Measurements from ENCODE around the gene FBLN2. TPM values are rescaled to one million over a fixed set of nuclear protein-coding genes. Genes with fewer than 3 reads are reported as not detected.

Gene FBLN2
- total RNA-seq, 2 experiments from 2014 or later, result 0.05 TPM; not detected in 1

GRCh38 chr3:13525827-13526625 is 22.9 kb upstream of the FBLN2 start:
- no peak for DNase-seq
- intact Hi-C loops (cut with DNase I, micrococcal nuclease), result no loop called here
- peaks cover 8% of the 10 kb centered on the region for H3K9me3 Mint-ChIP-seq (ENCODE audit: low read depth)
- ChIA-PET POLR2A (no interaction called here), CTCF (interaction anchor here (1.2 kb wide), 1 partner anchor 123 kb away, joined by 3 read pairs; no protein-coding TSS in a partner anchor)
- no peaks in the 10 kb centered on the region for H3K4me1 Mint-ChIP-seq
- H3K27me3 Mint-ChIP-seq, result no peaks in the 10 kb centered on the region
- H3K4me3 Mint-ChIP-seq, result no peak overlapping the region
- H3K27ac Mint-ChIP-seq, result no peak overlapping the region
- ATAC-seq, result no peak
- H3K36me3 Mint-ChIP-seq (ENCODE audit: low read depth), result no peaks in the 10 kb centered on the region

GRCh38 chr3:13526626-13526949 is 22.3 kb upstream of the FBLN2 start:
- no peaks in the 10 kb centered on the region for H3K27me3 Mint-ChIP-seq
- ChIA-PET CTCF (no interaction called here), POLR2A (no interaction called here)
- ATAC-seq, result no peak
- peaks cover 4% of the 10 kb centered on the region for H3K9me3 Mint-ChIP-seq (ENCODE audit: low read depth)
- no peaks in the 10 kb centered on the region for H3K36me3 Mint-ChIP-seq (ENCODE audit: low read depth)
- H3K27ac Mint-ChIP-seq, result no peak overlapping the region
- no peaks in the 10 kb centered on the region for H3K4me1 Mint-ChIP-seq
- H3K4me3 Mint-ChIP-seq, result no peak overlapping the region
- intact Hi-C loops (cut with DNase I, micrococcal nuclease), result no loop called here
- no peak for DNase-seq

- no peaks in the 10 kb centered on the region for H3K4me1 Mint-ChIP-seq
- no peak overlapping the region for H3K4me3 Mint-ChIP-seq
- no peaks in the 10 kb centered on the region for H3K36me3 Mint-ChIP-seq (ENCODE audit: low read depth)
- ChIA-PET CTCF (interaction anchor here (1.0 kb wide), 1 partner anchor 129 kb away, joined by 3 read pairs; no protein-coding TSS in a partner anchor), POLR2A (no interaction called here)
- no peak for ATAC-seq
- H3K27ac Mint-ChIP-seq, result no peak overlapping the region
- no peaks in the 10 kb centered on the region for H3K9me3 Mint-ChIP-seq (ENCODE audit: low read depth)
- H3K27me3 Mint-ChIP-seq, result no peaks in the 10 kb centered on the region
- intact Hi-C loops (cut with DNase I, micrococcal nuclease), result no loop called here
- no peak for DNase-seq
Measured at GRCh38 chr3:13528217-13528867, 20.6 kb upstream of the FBLN2 start.

- Mint-ChIP-seq H3K27ac (no peak overlapping the region), H3K9me3 (ENCODE audit: low read depth) (no peaks in the 10 kb centered on the region), H3K4me1 (no peaks in the 10 kb centered on the region), H3K27me3 (no peaks in the 10 kb centered on the region), H3K36me3 (ENCODE audit: low read depth) (no peaks in the 10 kb centered on the region), H3K4me3 (no peak overlapping the region)
- ATAC-seq (no peak), DNase-seq (no peak)
- intact Hi-C loops (cut with DNase I, micrococcal nuclease), result no loop called here
- CTCF ChIA-PET, result interaction anchor here (0.6 to 1.0 kb wide), 2 partner anchors 12 to 128 kb away, joined by 3 read pairs; no protein-coding TSS in a partner anchor
- POLR2A ChIA-PET, result no interaction called here
Measured at GRCh38 chr3:13529196-13530112, 19.5 kb upstream of the FBLN2 start.

GRCh38 chr3:13530241-13531009 is 18.5 kb upstream of the FBLN2 start:
- Mint-ChIP-seq H3K36me3 (ENCODE audit: low read depth) (no peaks in the 10 kb centered on the region), H3K4me1 (no peaks in the 10 kb centered on the region), H3K4me3 (no peak overlapping the region), H3K9me3 (ENCODE audit: low read depth) (no peaks in the 10 kb centered on the region), H3K27ac (no peak overlapping the region), H3K27me3 (no peaks in the 10 kb centered on the region)
- CTCF ChIA-PET, result interaction anchor here (0.6 kb wide), 1 partner anchor 40 kb away, joined by 3 read pairs; no protein-coding TSS in a partner anchor
- ATAC-seq (no peak), DNase-seq (no peak)
- POLR2A ChIA-PET, result no interaction called here
- intact Hi-C loops (cut with DNase I, micrococcal nuclease), result no loop called here

- Mint-ChIP-seq H3K9me3 (ENCODE audit: low read depth) (no peaks in the 10 kb centered on the region), H3K36me3 (ENCODE audit: low read depth) (no peaks in the 10 kb centered on the region), H3K4me1 (peaks cover 8% of the 10 kb centered on the region), H3K27ac (no peak overlapping the region), H3K4me3 (no peak overlapping the region), H3K27me3 (peaks cover 4% of the 10 kb centered on the region)
- DNase-seq (no peak), ATAC-seq (no peak)
- intact Hi-C loops (cut with DNase I, micrococcal nuclease), result no loop called here
- POLR2A ChIA-PET, result no interaction called here
- CTCF ChIA-PET, result no interaction called here
Measured at GRCh38 chr3:13532085-13532484, 16.8 kb upstream of the FBLN2 start.

GRCh38 chr3:13532631-13533030 is 16.3 kb upstream of the FBLN2 start:
- Mint-ChIP-seq H3K4me1 (peaks cover 9% of the 10 kb centered on the region), H3K9me3 (ENCODE audit: low read depth) (no peaks in the 10 kb centered on the region), H3K27me3 (peaks cover 4% of the 10 kb centered on the region), H3K36me3 (ENCODE audit: low read depth) (no peaks in the 10 kb centered on the region), H3K27ac (no peak overlapping the region), H3K4me3 (no peak overlapping the region)
- intact Hi-C loops (cut with DNase I, micrococcal nuclease), result no loop called here
- POLR2A ChIA-PET, result no interaction called here
- DNase-seq (no peak), ATAC-seq (no peak)
- CTCF ChIA-PET, result interaction anchor here (0.5 kb wide), 1 partner anchor 400 kb away, joined by 3 read pairs; no protein-coding TSS in a partner anchor

GRCh38 chr3:13533885-13534301 is 15.0 kb upstream of the FBLN2 start:
- Mint-ChIP-seq H3K4me3 (no peak overlapping the region), H3K4me1 (peaks cover 9% of the 10 kb centered on the region), H3K27ac (no peak overlapping the region), H3K27me3 (peaks cover 4% of the 10 kb centered on the region), H3K9me3 (ENCODE audit: low read depth) (no peaks in the 10 kb centered on the region), H3K36me3 (ENCODE audit: low read depth) (no peaks in the 10 kb centered on the region)
- ChIA-PET POLR2A (interaction anchor here (0.6 kb wide), 1 partner anchor 70 kb away, joined by 6 read pairs; no protein-coding TSS in a partner anchor), CTCF (interaction anchor here (0.7 to 1.8 kb wide), 3 partner anchors 38 to 331 kb away, joined by 3 to 5 read pairs (median 4); no protein-coding TSS in a partner anchor)
- DNase-seq (no peak), ATAC-seq (no peak)
- intact Hi-C loops (cut with DNase I, micrococcal nuclease), result no loop called here

GRCh38 chr3:13535526-13535875 is 13.4 kb upstream of the FBLN2 start:
- no peaks in the 10 kb centered on the region for H3K36me3 Mint-ChIP-seq (ENCODE audit: low read depth)
- ChIA-PET POLR2A (no interaction called here), CTCF (interaction anchor here (1.8 kb wide), 1 partner anchor 112 kb away, joined by 5 read pairs; no protein-coding TSS in a partner anchor)
- H3K4me1 Mint-ChIP-seq, result peaks cover 9% of the 10 kb centered on the region
- H3K9me3 Mint-ChIP-seq (ENCODE audit: low read depth), result no peaks in the 10 kb centered on the region
- no peak for ATAC-seq
- intact Hi-C loops (cut with DNase I, micrococcal nuclease), result no loop called here
- H3K27me3 Mint-ChIP-seq, result peaks cover 4% of the 10 kb centered on the region
- no peak overlapping the region for H3K4me3 Mint-ChIP-seq
- no peak overlapping the region for H3K27ac Mint-ChIP-seq
- no peak for DNase-seq

GRCh38 chr3:13535905-13536304 is 13.0 kb upstream of the FBLN2 start:
- H3K4me3 Mint-ChIP-seq, result no peak overlapping the region
- ATAC-seq, result no peak
- no peak for DNase-seq
- peaks cover 5% of the 10 kb centered on the region for H3K27me3 Mint-ChIP-seq
- H3K27ac Mint-ChIP-seq, result no peak overlapping the region
- no peaks in the 10 kb centered on the region for H3K36me3 Mint-ChIP-seq (ENCODE audit: low read depth)
- ChIA-PET POLR2A (no interaction called here), CTCF (no interaction called here)
- no peaks in the 10 kb centered on the region for H3K9me3 Mint-ChIP-seq (ENCODE audit: low read depth)
- peaks cover 9% of the 10 kb centered on the region for H3K4me1 Mint-ChIP-seq
- intact Hi-C loops (cut with DNase I, micrococcal nuclease), result no loop called here

- H3K27ac Mint-ChIP-seq, result no peak overlapping the region
- peaks cover 6% of the 10 kb centered on the region for H3K27me3 Mint-ChIP-seq
- CTCF ChIA-PET, result interaction anchor here (0.7 to 0.9 kb wide), 2 partner anchors 121 to 149 kb away, joined by 3 read pairs; no protein-coding TSS in a partner anchor
- H3K4me3 Mint-ChIP-seq, result no peak overlapping the region
- POLR2A ChIA-PET, result no interaction called here
- H3K4me1 Mint-ChIP-seq, result peaks cover 9% of the 10 kb centered on the region
- H3K9me3 Mint-ChIP-seq (ENCODE audit: low read depth), result no peaks in the 10 kb centered on the region
- H3K36me3 Mint-ChIP-seq (ENCODE audit: low read depth), result no peaks in the 10 kb centered on the region
- ATAC-seq, result no peak
- intact Hi-C loops (cut with DNase I, micrococcal nuclease), result no loop called here
- no peak for DNase-seq
Measured at GRCh38 chr3:13536432-13536831, 12.5 kb upstream of the FBLN2 start.
